ENCODE data around the gene SEMA4G.

Gene SEMA4G

GRCh38 chr10:101014230-101014884 is 45.1 kb downstream of the SEMA4G start:
- H3K9me3 ChIP-seq (ENCODE audit: control insufficient read depth, insufficient read depth, low read depth, low read length), result no peaks in the 10 kb centered on the region
- peaks cover 2% of the 10 kb centered on the region; the same call in 1 of the 2 replicates for H3K4me1 ChIP-seq (ENCODE audit: control insufficient read depth, insufficient read depth, low read length)
- H3K27ac ChIP-seq (ENCODE audit: extremely low read depth, low read depth, low read length), result no peak overlapping the region
- ChIA-PET CTCF (interaction anchor here (0.6 to 7.2 kb wide), 47 partner anchors 9 to 1725 kb away, joined by 3 to 274 read pairs (median 4); partner anchors contain the start of genes KAZALD1, LZTS2, MRPL43 and PDZD7), POLR2A (interaction anchor here (0.8 to 2.7 kb wide), 5 partner anchors 10 to 58 kb away, joined by 3 to 14 read pairs (median 5); no protein-coding TSS in a partner anchor)
- H3K4me3 ChIP-seq (ENCODE audit: low read depth, low read length), result no peak overlapping the region
- H3K36me3 ChIP-seq (ENCODE audit: control insufficient read depth in 2 of 2, insufficient read depth in 1 of 2, low read length in 2 of 2), result no peaks in the 10 kb centered on the region
- TF ChIP-seq ZFP37 (tag by site-specific recombination; IDR thresholded peaks at IDR 0.05) (no peak), ZIC2 (tag by site-specific recombination; IDR thresholded peaks at IDR 0.05) (peak; percentile 49), ZFP41 (tag by site-specific recombination; IDR thresholded peaks at IDR 0.05; ENCODE audit: borderline replicate concordance) (no peak), ZNF548 (tag by site-specific recombination; IDR thresholded peaks at IDR 0.05) (no peak; the same call in 1 of the 2 replicates), ZNF623 (tag by site-specific recombination; IDR thresholded peaks at IDR 0.05) (no peak), ZNF654 (tag by site-specific recombination; IDR thresholded peaks at IDR 0.05; ENCODE audit: low read depth) (peak; percentile 95), ZNF571 (tag by site-specific recombination; IDR thresholded peaks at IDR 0.05) (no peak), ZNF658 (tag by site-specific recombination; IDR thresholded peaks at IDR 0.05) (no peak), ZNF354C (tag by site-specific recombination; IDR thresholded peaks at IDR 0.05; ENCODE audit: borderline replicate concordance, low read depth) (no peak), REPIN1 (tag by site-specific recombination; IDR thresholded peaks at IDR 0.05; ENCODE audit: low read depth) (no peak), ZNF692 (tag by site-specific recombination; IDR thresholded peaks at IDR 0.05) (no peak), ATF2 (tag by site-specific recombination; IDR thresholded peaks at IDR 0.05; ENCODE audit: low read depth) (no peak), ZNF138 (tag by site-specific recombination; IDR thresholded peaks at IDR 0.05; ENCODE audit: borderline replicate concordance) (no peak), ZNF423 (tag by site-specific recombination; IDR thresholded peaks at IDR 0.05) (no peak), ZNF146 (tag by site-specific recombination; IDR thresholded peaks at IDR 0.05) (no peak), ZNF433 (tag by site-specific recombination; IDR thresholded peaks at IDR 0.05; ENCODE audit: low read depth) (no peak), HOXA7 (CRISPR knock-in tag; IDR thresholded peaks at IDR 0.05; ENCODE audit: borderline replicate concordance) (no peak), KLF9 (tag by site-specific recombination; IDR thresholded peaks at IDR 0.05; ENCODE audit: low read depth) (no peak), ZNF341 (tag by site-specific recombination; IDR thresholded peaks at IDR 0.05; ENCODE audit: low read depth) (no peak), YY2 (tag by site-specific recombination; IDR thresholded peaks at IDR 0.05) (no peak), ZNF785 (tag by site-specific recombination; IDR thresholded peaks at IDR 0.05) (no peak), ZNF621 (tag by site-specific recombination; IDR thresholded peaks at IDR 0.05) (no peak)
- TF ChIP-seq, protein P1, sequence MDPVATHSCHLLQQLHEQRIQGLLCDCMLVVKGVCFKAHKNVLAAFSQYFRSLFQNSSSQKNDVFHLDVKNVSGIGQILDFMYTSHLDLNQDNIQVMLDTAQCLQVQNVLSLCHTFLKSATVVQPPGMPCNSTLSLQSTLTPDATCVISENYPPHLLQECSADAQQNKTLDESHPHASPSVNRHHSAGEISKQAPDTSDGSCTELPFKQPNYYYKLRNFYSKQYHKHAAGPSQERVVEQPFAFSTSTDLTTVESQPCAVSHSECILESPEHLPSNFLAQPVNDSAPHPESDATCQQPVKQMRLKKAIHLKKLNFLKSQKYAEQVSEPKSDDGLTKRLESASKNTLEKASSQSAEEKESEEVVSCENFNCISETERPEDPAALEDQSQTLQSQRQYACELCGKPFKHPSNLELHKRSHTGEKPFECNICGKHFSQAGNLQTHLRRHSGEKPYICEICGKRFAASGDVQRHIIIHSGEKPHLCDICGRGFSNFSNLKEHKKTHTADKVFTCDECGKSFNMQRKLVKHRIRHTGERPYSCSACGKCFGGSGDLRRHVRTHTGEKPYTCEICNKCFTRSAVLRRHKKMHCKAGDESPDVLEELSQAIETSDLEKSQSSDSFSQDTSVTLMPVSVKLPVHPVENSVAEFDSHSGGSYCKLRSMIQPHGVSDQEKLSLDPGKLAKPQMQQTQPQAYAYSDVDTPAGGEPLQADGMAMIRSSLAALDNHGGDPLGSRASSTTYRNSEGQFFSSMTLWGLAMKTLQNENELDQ (tag by site-specific recombination; IDR thresholded peaks at IDR 0.05; ENCODE audit: low read depth), result no peak
- TF ChIP-seq, protein P2, sequence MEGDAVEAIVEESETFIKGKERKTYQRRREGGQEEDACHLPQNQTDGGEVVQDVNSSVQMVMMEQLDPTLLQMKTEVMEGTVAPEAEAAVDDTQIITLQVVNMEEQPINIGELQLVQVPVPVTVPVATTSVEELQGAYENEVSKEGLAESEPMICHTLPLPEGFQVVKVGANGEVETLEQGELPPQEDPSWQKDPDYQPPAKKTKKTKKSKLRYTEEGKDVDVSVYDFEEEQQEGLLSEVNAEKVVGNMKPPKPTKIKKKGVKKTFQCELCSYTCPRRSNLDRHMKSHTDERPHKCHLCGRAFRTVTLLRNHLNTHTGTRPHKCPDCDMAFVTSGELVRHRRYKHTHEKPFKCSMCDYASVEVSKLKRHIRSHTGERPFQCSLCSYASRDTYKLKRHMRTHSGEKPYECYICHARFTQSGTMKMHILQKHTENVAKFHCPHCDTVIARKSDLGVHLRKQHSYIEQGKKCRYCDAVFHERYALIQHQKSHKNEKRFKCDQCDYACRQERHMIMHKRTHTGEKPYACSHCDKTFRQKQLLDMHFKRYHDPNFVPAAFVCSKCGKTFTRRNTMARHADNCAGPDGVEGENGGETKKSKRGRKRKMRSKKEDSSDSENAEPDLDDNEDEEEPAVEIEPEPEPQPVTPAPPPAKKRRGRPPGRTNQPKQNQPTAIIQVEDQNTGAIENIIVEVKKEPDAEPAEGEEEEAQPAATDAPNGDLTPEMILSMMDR (tag by site-specific recombination; IDR thresholded peaks at IDR 0.05), result peak; percentile 86
- TF ChIP-seq, protein P3, sequence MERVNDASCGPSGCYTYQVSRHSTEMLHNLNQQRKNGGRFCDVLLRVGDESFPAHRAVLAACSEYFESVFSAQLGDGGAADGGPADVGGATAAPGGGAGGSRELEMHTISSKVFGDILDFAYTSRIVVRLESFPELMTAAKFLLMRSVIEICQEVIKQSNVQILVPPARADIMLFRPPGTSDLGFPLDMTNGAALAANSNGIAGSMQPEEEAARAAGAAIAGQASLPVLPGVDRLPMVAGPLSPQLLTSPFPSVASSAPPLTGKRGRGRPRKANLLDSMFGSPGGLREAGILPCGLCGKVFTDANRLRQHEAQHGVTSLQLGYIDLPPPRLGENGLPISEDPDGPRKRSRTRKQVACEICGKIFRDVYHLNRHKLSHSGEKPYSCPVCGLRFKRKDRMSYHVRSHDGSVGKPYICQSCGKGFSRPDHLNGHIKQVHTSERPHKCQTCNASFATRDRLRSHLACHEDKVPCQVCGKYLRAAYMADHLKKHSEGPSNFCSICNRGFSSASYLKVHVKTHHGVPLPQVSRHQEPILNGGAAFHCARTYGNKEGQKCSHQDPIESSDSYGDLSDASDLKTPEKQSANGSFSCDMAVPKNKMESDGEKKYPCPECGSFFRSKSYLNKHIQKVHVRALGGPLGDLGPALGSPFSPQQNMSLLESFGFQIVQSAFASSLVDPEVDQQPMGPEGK (tag by site-specific recombination; IDR thresholded peaks at IDR 0.05), result peak; percentile 91
- TF ChIP-seq, protein P4, sequence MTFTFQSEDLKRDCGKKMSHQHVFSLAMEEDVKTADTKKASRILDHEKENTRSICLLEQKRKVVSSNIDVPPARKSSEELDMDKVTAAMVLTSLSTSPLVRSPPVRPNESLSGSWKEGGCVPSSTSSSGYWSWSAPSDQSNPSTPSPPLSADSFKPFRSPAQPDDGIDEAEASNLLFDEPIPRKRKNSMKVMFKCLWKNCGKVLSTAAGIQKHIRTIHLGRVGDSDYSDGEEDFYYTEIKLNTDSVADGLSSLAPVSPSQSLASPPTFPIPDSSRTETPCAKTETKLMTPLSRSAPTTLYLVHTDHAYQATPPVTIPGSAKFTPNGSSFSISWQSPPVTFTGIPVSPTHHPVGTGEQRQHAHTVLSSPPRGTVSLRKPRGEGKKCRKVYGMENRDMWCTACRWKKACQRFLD (tag by site-specific recombination; IDR thresholded peaks at IDR 0.05), result no peak
- TF ChIP-seq, protein P5, sequence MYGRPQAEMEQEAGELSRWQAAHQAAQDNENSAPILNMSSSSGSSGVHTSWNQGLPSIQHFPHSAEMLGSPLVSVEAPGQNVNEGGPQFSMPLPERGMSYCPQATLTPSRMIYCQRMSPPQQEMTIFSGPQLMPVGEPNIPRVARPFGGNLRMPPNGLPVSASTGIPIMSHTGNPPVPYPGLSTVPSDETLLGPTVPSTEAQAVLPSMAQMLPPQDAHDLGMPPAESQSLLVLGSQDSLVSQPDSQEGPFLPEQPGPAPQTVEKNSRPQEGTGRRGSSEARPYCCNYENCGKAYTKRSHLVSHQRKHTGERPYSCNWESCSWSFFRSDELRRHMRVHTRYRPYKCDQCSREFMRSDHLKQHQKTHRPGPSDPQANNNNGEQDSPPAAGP (tag by site-specific recombination; IDR thresholded peaks at IDR 0.05), result peak; percentile 51; the same call in 1 of the 2 replicates

Measured in HEK293 (cell line).